Measurements from ENCODE around the gene BSN.

DNA sequence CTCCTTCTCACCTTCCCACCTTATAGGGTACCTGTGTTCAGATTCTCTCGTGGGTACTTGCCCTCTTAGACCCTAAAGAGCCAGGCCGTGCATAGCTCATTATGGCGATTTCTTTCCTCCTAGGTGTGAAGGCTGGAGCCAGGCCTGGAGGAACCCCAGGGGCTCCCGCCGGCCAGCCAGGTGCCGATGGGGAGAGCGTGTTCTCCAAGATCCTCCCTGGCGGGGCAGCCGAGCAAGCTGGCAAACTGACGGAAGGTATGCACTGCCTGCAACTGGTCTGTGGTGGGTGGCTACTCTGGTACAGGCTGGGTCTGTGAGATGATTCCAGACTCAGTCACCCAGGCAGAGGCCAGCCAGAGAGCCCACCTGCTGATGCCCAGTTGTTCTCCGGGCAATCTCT, 110.0 kb downstream of the BSN start:
- no peak for TF ChIP-seq MAX (IDR thresholded peaks at IDR 0.05; ENCODE audit: low read depth, low read length)
- TF ChIP-seq CTCF (IDR thresholded peaks at IDR 0.05; ENCODE audit: low read depth, low read length) = no peak
- TF ChIP-seq POLR2A (IDR thresholded peaks at IDR 0.05; ENCODE audit: extremely low read depth, insufficient read length) = no peak
- TF ChIP-seq MYC (IDR thresholded peaks at IDR 0.05; ENCODE audit: low read depth, low read length) = no peak

Measured in NB4 (cell line).